ENCODE results near the gene ARFGAP2. TPM values are rescaled to one million over a fixed set of nuclear protein-coding genes. Genes with fewer than 3 reads are reported as not detected.
"Not testable (repeated sequence)": the region's sequence is repeated elsewhere in the genome, so short reads cannot be mapped to it uniquely, and the experiment has no call there.

Gene ARFGAP2
- total RNA-seq, 2 donors from 2014 or later: 84.6 to 86.0 TPM

DNA sequence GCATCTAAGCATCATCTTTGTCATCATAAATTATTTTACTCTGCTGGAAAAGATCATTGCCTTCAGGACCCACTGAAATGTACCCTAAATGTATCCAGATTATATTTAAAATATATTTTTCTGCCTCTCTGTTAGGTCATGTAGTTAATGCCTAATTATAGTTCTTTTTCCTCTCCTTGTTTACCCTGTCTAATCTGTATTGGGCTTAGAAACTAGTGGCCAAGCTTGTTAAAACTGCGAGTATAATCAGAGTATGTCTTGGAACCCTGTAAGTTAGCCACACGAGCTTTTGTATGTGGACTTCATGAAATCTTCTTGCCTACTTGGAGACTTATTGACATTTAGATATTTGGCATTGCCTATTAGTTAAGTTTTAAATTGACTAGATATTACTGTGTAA is 55.6 kb downstream of the ARFGAP2 start:
- no peak for DNase-seq
- H3K4me1 ChIP-seq (ENCODE audit: control insufficient read depth, insufficient read depth, low read length): peaks cover 3% of the 10 kb centered on the region
- Mint-ChIP-seq H3K27ac (no peak overlapping the region), H3K36me3 (ENCODE audit: low read depth) (peaks cover 13% of the 10 kb centered on the region), H3K4me1 (peaks cover 3% of the 10 kb centered on the region), H3K4me3 (no peak overlapping the region), H3K27me3 (ENCODE audit: insufficient read depth) (peaks cover 3% of the 10 kb centered on the region), H3K9me3 (peaks cover 25% of the 10 kb centered on the region)
- H3K27me3 ChIP-seq (ENCODE audit: control insufficient read depth, insufficient read depth, low read length, poor library complexity, severe bottlenecking): no peaks in the 10 kb centered on the region
- no peak overlapping the region for H3K4me3 ChIP-seq (ENCODE audit: low read length)
- H3K27ac ChIP-seq (ENCODE audit: low read depth, low read length): no peak overlapping the region
- no peak overlapping the region for H3K9ac ChIP-seq (ENCODE audit: extremely low read depth, low read length, poor library complexity, severe bottlenecking)
- no peaks in the 10 kb centered on the region for H3K36me3 ChIP-seq (ENCODE audit: control insufficient read depth, insufficient read depth, low read length)
- TF ChIP-seq, protein P1, sequence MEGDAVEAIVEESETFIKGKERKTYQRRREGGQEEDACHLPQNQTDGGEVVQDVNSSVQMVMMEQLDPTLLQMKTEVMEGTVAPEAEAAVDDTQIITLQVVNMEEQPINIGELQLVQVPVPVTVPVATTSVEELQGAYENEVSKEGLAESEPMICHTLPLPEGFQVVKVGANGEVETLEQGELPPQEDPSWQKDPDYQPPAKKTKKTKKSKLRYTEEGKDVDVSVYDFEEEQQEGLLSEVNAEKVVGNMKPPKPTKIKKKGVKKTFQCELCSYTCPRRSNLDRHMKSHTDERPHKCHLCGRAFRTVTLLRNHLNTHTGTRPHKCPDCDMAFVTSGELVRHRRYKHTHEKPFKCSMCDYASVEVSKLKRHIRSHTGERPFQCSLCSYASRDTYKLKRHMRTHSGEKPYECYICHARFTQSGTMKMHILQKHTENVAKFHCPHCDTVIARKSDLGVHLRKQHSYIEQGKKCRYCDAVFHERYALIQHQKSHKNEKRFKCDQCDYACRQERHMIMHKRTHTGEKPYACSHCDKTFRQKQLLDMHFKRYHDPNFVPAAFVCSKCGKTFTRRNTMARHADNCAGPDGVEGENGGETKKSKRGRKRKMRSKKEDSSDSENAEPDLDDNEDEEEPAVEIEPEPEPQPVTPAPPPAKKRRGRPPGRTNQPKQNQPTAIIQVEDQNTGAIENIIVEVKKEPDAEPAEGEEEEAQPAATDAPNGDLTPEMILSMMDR (conservative IDR thresholded peaks at IDR 0.05): no peak
- no peaks in the 10 kb centered on the region for H3K9me3 ChIP-seq (ENCODE audit: control insufficient read depth, low read length)
- WGBS, 2 experiments (ENCODE audit: insufficient coverage in 1 of 2, insufficient read length in 1 of 2): 80 to 96% methylated on average over 1 to 2 of the region's 2 CpGs

- WGBS, 2 experiments (ENCODE audit: insufficient coverage in 1 of 2, insufficient read length in 1 of 2): 89 to 90% methylated on average over 12 to 18 of the region's 20 CpGs
- not testable (repeated sequence) for H3K4me3 Mint-ChIP-seq
These were observed 57.6 kb downstream of the ARFGAP2 start for GRCh38 chr11:47118958-47119688.

More at GRCh38 chr11:47118958-47119688, 57.6 kb downstream of the ARFGAP2 start:
- H3K9ac ChIP-seq (ENCODE audit: extremely low read depth, low read length, poor library complexity, severe bottlenecking); H3K27ac Mint-ChIP-seq; H3K9me3 ChIP-seq (ENCODE audit: control insufficient read depth, low read length); H3K27me3 ChIP-seq (ENCODE audit: control insufficient read depth, insufficient read depth, low read length, poor library complexity, severe bottlenecking); H3K4me3 ChIP-seq (ENCODE audit: low read length); H3K27ac ChIP-seq (ENCODE audit: low read depth, low read length); H3K4me1 Mint-ChIP-seq; H3K4me1 ChIP-seq (ENCODE audit: control insufficient read depth, insufficient read depth, low read length); H3K36me3 ChIP-seq (ENCODE audit: control insufficient read depth, insufficient read depth, low read length); H3K27me3 Mint-ChIP-seq (ENCODE audit: insufficient read depth): not testable (repeated sequence)
- peak; percentile 64 for DNase-seq
- Mint-ChIP-seq H3K9me3 (peaks cover 25% of the 10 kb centered on the region), H3K36me3 (ENCODE audit: low read depth) (peaks cover 13% of the 10 kb centered on the region)

Small RNA genes within 50 kb of the gene (microRNA-seq; reads per million reads assigned to microRNA genes)
- not detected for gene MIR6745 (ENCODE audit: borderline microRNAs expressed)

Other genes starting within 250 kb of the ARFGAP2 start
- gene CSTPP1, start 240.1 kb downstream of the ARFGAP2 start, total RNA-seq: 10 to 100 TPM; 46.7 to 57.6 TPM
- 10 to 100 TPM; 48.0 to 66.6 TPM for gene PACSIN3, start 9.6 kb upstream of the ARFGAP2 start, total RNA-seq
- 10 to 100 TPM; 20.9 to 31.2 TPM for gene DDB2, start 38.1 kb upstream of the ARFGAP2 start, total RNA-seq
- gene ACP2, start 71.9 kb upstream of the ARFGAP2 start, total RNA-seq: 10 to 100 TPM; 42.9 to 45.9 TPM
- gene NR1H3, start 81.1 kb upstream of the ARFGAP2 start, total RNA-seq: 10 to 100 TPM; 29.4 to 34.6 TPM
- 10 to 100 TPM; 30.2 to 36.0 TPM for gene MADD, start 93.3 kb upstream of the ARFGAP2 start, total RNA-seq
- gene MYBPC3, start 175.8 kb upstream of the ARFGAP2 start, total RNA-seq: under 1 TPM in 1 of 2 donors, not detected in 1; 0.07 TPM
- gene SPI1, start 201.7 kb upstream of the ARFGAP2 start, total RNA-seq: not detected
- 10 to 100 TPM; 34.7 to 40.4 TPM for gene SLC39A13, start 231.7 kb upstream of the ARFGAP2 start, total RNA-seq
- 100 to 1,000 TPM; 152 to 175 TPM for gene PSMC3, start 249.6 kb upstream of the ARFGAP2 start, total RNA-seq